ENCODE results near the gene PLEKHN1.
A peak's percentile ranks its signal among the peaks of the same experiment; 100 is the strongest.

The PLEKHN1 gene

GRCh38 chr1:941015-941587, 25.2 kb upstream of the PLEKHN1 start (continued):
- TF ChIP-seq ZNF670 (tag by site-specific recombination; IDR thresholded peaks at IDR 0.05; ENCODE audit: low read depth) (no peak), ZSCAN18 (tag by site-specific recombination; IDR thresholded peaks at IDR 0.05) (no peak), ZNF785 (tag by site-specific recombination; IDR thresholded peaks at IDR 0.05) (no peak), GLIS1 (tag by site-specific recombination; IDR thresholded peaks at IDR 0.05) (peak; percentile 41; the same call in 1 of the 2 replicates), ZNF677 (tag by site-specific recombination; IDR thresholded peaks at IDR 0.05) (no peak), ZNF621 (tag by site-specific recombination; IDR thresholded peaks at IDR 0.05) (no peak), ZNF510 (tag by site-specific recombination; IDR thresholded peaks at IDR 0.05; ENCODE audit: insufficient replicate concordance) (no peak), ZNF112 (tag by site-specific recombination; IDR thresholded peaks at IDR 0.05) (no peak), MYNN (tag by site-specific recombination; IDR thresholded peaks at IDR 0.05; ENCODE audit: borderline replicate concordance) (no peak), ZNF24 (tag by site-specific recombination; IDR thresholded peaks at IDR 0.05) (no peak), ZNF514 (tag by site-specific recombination; IDR thresholded peaks at IDR 0.05) (no peak), KLF1 (tag by site-specific recombination; IDR thresholded peaks at IDR 0.05) (no peak), PRDM4 (tag by site-specific recombination; IDR thresholded peaks at IDR 0.05) (no peak), ZNF292 (tag by site-specific recombination; IDR thresholded peaks at IDR 0.05; ENCODE audit: borderline replicate concordance, low read depth) (no peak), ZNF654 (tag by site-specific recombination; IDR thresholded peaks at IDR 0.05; ENCODE audit: low read depth) (no peak), ZSCAN23 (tag by site-specific recombination; IDR thresholded peaks at IDR 0.05) (no peak)
- TF ChIP-seq, protein P1, sequence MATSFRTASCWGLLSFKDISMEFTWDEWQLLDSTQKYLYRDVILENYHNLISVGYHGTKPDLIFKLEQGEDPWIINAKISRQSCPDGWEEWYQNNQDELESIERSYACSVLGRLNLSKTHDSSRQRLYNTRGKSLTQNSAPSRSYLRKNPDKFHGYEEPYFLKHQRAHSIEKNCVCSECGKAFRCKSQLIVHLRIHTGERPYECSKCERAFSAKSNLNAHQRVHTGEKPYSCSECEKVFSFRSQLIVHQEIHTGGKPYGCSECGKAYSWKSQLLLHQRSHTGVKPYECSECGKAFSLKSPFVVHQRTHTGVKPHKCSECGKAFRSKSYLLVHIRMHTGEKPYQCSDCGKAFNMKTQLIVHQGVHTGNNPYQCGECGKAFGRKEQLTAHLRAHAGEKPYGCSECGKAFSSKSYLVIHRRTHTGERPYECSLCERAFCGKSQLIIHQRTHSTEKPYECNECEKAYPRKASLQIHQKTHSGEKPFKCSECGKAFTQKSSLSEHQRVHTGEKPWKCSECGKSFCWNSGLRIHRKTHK (tag by site-specific recombination; IDR thresholded peaks at IDR 0.05) = no peak

- Histone ChIP-seq H3K4me3 (ENCODE audit: low read depth, low read length) (peak overlapping the region; percentile 46), H3K4me1 (ENCODE audit: control insufficient read depth, insufficient read depth, low read length) (peaks cover 46% of the 10 kb centered on the region), H3K9me3 (ENCODE audit: control insufficient read depth, insufficient read depth, low read depth, low read length) (no peaks in the 10 kb centered on the region), H3K27ac (ENCODE audit: extremely low read depth, low read depth, low read length) (peak overlapping the region; percentile 98), H3K36me3 (ENCODE audit: control insufficient read depth in 2 of 2, insufficient read depth in 1 of 2, low read length in 2 of 2) (peaks cover 0 to 48% of the 10 kb centered on the region in 2 experiments; a peak in 1 of 3 replicates)
- ChIA-PET CTCF (interaction anchor here (0.6 to 2.7 kb wide), 11 partner anchors 9 to 350 kb away, joined by 3 to 15 read pairs (median 3); no protein-coding TSS in a partner anchor), POLR2A (interaction anchor here (0.7 to 9.4 kb wide), 15 partner anchors 10 to 58 kb away, joined by 3 to 111 read pairs (median 12); partner anchors contain the start of genes HES4, NOC2L, PLEKHN1 and SAMD11)
- TF ChIP-seq ZNF449 (tag by site-specific recombination; IDR thresholded peaks at IDR 0.05) (peak; percentile 58; the same call in 1 of the 2 replicates), SALL2 (tag by site-specific recombination; IDR thresholded peaks at IDR 0.05; ENCODE audit: borderline replicate concordance) (no peak), ZBTB21 (tag by site-specific recombination; IDR thresholded peaks at IDR 0.05) (peak; percentile 24; the same call in 1 of the 2 replicates), MEIS1 (CRISPR knock-in tag; IDR thresholded peaks at IDR 0.05; ENCODE audit: borderline replicate concordance) (0 out of 2 replicates have a peak, but pooled peaks have one; percentile 33)
- TF ChIP-seq, protein P2, sequence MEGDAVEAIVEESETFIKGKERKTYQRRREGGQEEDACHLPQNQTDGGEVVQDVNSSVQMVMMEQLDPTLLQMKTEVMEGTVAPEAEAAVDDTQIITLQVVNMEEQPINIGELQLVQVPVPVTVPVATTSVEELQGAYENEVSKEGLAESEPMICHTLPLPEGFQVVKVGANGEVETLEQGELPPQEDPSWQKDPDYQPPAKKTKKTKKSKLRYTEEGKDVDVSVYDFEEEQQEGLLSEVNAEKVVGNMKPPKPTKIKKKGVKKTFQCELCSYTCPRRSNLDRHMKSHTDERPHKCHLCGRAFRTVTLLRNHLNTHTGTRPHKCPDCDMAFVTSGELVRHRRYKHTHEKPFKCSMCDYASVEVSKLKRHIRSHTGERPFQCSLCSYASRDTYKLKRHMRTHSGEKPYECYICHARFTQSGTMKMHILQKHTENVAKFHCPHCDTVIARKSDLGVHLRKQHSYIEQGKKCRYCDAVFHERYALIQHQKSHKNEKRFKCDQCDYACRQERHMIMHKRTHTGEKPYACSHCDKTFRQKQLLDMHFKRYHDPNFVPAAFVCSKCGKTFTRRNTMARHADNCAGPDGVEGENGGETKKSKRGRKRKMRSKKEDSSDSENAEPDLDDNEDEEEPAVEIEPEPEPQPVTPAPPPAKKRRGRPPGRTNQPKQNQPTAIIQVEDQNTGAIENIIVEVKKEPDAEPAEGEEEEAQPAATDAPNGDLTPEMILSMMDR (tag by site-specific recombination; IDR thresholded peaks at IDR 0.05) = 0 out of 2 replicates have a peak, but pooled peaks have one; percentile 22
- TF ChIP-seq, protein P3, sequence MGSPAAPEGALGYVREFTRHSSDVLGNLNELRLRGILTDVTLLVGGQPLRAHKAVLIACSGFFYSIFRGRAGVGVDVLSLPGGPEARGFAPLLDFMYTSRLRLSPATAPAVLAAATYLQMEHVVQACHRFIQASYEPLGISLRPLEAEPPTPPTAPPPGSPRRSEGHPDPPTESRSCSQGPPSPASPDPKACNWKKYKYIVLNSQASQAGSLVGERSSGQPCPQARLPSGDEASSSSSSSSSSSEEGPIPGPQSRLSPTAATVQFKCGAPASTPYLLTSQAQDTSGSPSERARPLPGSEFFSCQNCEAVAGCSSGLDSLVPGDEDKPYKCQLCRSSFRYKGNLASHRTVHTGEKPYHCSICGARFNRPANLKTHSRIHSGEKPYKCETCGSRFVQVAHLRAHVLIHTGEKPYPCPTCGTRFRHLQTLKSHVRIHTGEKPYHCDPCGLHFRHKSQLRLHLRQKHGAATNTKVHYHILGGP (tag by site-specific recombination; IDR thresholded peaks at IDR 0.05) = no peak
These were observed 24.5 kb upstream of the PLEKHN1 start for GRCh38 chr1:941588-942383.

Data from HEK293 (cell line).